ENCODE data around the gene WHRN. TPM values are rescaled to one million over a fixed set of nuclear protein-coding genes. Genes with fewer than 3 reads are reported as not detected.

Gene WHRN
- polyA plus RNA-seq, 1 donor (not counting 4 experiments of a cell fraction or from before 2014, with no cell fraction given) = 1.2 TPM

GRCh38 chr9:114395768-114396167, 109.5 kb downstream of the WHRN start:
- H3K27ac ChIP-seq (ENCODE audit: control insufficient read depth, insufficient read depth, low read length) = no peak overlapping the region
- no peaks in the 10 kb centered on the region for H3K36me3 ChIP-seq (ENCODE audit: control insufficient read depth in 2 of 2, extremely low read depth in 1 of 2, insufficient read depth in 2 of 2, low read length in 2 of 2)
- dilution Hi-C loops (cut with MboI; ENCODE audit: extremely low pct_ligation_motif_present, low sequenced_read_pairs) = no loop called here
- FAIRE-seq (no peak), DNase-seq (ENCODE audit: low read depth, low spot score) (no peak)
- H3K79me2 ChIP-seq (ENCODE audit: control insufficient read depth, insufficient read depth, low read length) = no peaks in the 10 kb centered on the region
- no peak overlapping the region for H3K9ac ChIP-seq (ENCODE audit: control insufficient read depth, extremely low read depth, insufficient read depth, low read length)
- H3K4me1 ChIP-seq (ENCODE audit: control insufficient read depth, extremely low read depth, insufficient read depth, low read length) = peaks cover 29% of the 10 kb centered on the region
- peaks cover 3% of the 10 kb centered on the region for H3K9me1 ChIP-seq (ENCODE audit: control insufficient read depth, extremely low read depth, insufficient read depth, low read length)
- no peaks in the 10 kb centered on the region for H3K27me3 ChIP-seq (ENCODE audit: control insufficient read depth, extremely low read depth, insufficient read depth, low read length)
- no peaks in the 10 kb centered on the region for H3K9me3 ChIP-seq (ENCODE audit: control insufficient read depth, low read depth, low read length)
- H2AFZ ChIP-seq (ENCODE audit: control insufficient read depth, low read length) = no peak overlapping the region
- TF ChIP-seq, protein P1, sequence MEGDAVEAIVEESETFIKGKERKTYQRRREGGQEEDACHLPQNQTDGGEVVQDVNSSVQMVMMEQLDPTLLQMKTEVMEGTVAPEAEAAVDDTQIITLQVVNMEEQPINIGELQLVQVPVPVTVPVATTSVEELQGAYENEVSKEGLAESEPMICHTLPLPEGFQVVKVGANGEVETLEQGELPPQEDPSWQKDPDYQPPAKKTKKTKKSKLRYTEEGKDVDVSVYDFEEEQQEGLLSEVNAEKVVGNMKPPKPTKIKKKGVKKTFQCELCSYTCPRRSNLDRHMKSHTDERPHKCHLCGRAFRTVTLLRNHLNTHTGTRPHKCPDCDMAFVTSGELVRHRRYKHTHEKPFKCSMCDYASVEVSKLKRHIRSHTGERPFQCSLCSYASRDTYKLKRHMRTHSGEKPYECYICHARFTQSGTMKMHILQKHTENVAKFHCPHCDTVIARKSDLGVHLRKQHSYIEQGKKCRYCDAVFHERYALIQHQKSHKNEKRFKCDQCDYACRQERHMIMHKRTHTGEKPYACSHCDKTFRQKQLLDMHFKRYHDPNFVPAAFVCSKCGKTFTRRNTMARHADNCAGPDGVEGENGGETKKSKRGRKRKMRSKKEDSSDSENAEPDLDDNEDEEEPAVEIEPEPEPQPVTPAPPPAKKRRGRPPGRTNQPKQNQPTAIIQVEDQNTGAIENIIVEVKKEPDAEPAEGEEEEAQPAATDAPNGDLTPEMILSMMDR (optimal IDR thresholded peaks at IDR 0.05 in 1 of 3, IDR thresholded peaks at IDR 0.05 in 1 of 3, conservative IDR thresholded peaks at IDR 0.05 in 1 of 3; ENCODE audit: extremely low read depth in 1 of 3, insufficient read depth in 2 of 3, low read length in 3 of 3) = no peak
- no peak for TF ChIP-seq EZH2 (IDR thresholded peaks at IDR 0.05; ENCODE audit: low read length)
- H3K4me2 ChIP-seq (ENCODE audit: control insufficient read depth, extremely low read depth, insufficient read depth, low read depth, low read length) = no peak overlapping the region
- no peak overlapping the region for H3K4me3 ChIP-seq (ENCODE audit: control insufficient read depth in 2 of 3, extremely low read depth in 1 of 3, insufficient read depth in 2 of 3, low read depth in 1 of 3, low read length in 3 of 3)
- no peaks in the 10 kb centered on the region for H4K20me1 ChIP-seq (ENCODE audit: control insufficient read depth, extremely low read depth, insufficient read depth, low read length)

DNA sequence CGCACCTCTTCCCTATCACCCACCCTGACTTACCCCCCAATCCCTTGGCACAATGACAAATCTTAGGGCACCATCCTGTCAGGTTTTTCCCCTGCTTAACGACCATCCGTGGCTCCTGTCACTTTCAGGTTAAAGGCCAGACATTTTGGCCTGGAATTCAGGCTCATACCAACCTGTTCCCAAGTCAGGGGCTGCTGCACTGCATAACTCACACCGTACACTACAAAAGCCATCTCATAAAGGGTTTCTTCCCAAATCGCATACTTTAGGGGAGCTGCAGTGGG, 110.0 kb downstream of the WHRN start:
- Histone ChIP-seq H4K20me1 (ENCODE audit: control insufficient read depth, extremely low read depth, insufficient read depth, low read length) (no peaks in the 10 kb centered on the region), H3K79me2 (ENCODE audit: control insufficient read depth, insufficient read depth, low read length) (no peaks in the 10 kb centered on the region), H3K4me3 (ENCODE audit: control insufficient read depth in 2 of 3, extremely low read depth in 1 of 3, insufficient read depth in 2 of 3, low read depth in 1 of 3, low read length in 3 of 3) (no peak overlapping the region), H3K27me3 (ENCODE audit: control insufficient read depth, extremely low read depth, insufficient read depth, low read length) (no peaks in the 10 kb centered on the region), H3K4me1 (ENCODE audit: control insufficient read depth, extremely low read depth, insufficient read depth, low read length) (peaks cover 25% of the 10 kb centered on the region), H3K9me3 (ENCODE audit: control insufficient read depth, low read depth, low read length) (no peaks in the 10 kb centered on the region), H3K9me1 (ENCODE audit: control insufficient read depth, extremely low read depth, insufficient read depth, low read length) (peaks cover 3% of the 10 kb centered on the region), H3K9ac (ENCODE audit: control insufficient read depth, extremely low read depth, insufficient read depth, low read length) (no peak overlapping the region), H2AFZ (ENCODE audit: control insufficient read depth, low read length) (no peak overlapping the region), H3K4me2 (ENCODE audit: control insufficient read depth, extremely low read depth, insufficient read depth, low read depth, low read length) (no peak overlapping the region), H3K36me3 (ENCODE audit: control insufficient read depth in 2 of 2, extremely low read depth in 1 of 2, insufficient read depth in 2 of 2, low read length in 2 of 2) (no peaks in the 10 kb centered on the region), H3K27ac (ENCODE audit: control insufficient read depth, insufficient read depth, low read length) (no peak overlapping the region)
- TF ChIP-seq EZH2 (IDR thresholded peaks at IDR 0.05; ENCODE audit: low read length) = no peak
- TF ChIP-seq, protein P1 (optimal IDR thresholded peaks at IDR 0.05 in 1 of 3, IDR thresholded peaks at IDR 0.05 in 1 of 3, conservative IDR thresholded peaks at IDR 0.05 in 1 of 3; ENCODE audit: extremely low read depth in 1 of 3, insufficient read depth in 2 of 3, low read length in 3 of 3) = no peak
- no peak for DNase-seq (ENCODE audit: low read depth, low spot score)
- dilution Hi-C loops (cut with MboI; ENCODE audit: extremely low pct_ligation_motif_present, low sequenced_read_pairs) = no loop called here
- FAIRE-seq = no peak

Data from keratinocyte (primary cell).